Stimulated activated CD8-positive, alpha-beta memory T cell treated with anti-CD3 and anti-CD28 coated beads, Interleukin-12 subunit alpha, Interleukin-12 subunit beta, amount 100 ng/mL, for 4 hours (primary cell): ENCODE data around the gene NLN.
"Not testable (repeated sequence)": the region's sequence is repeated elsewhere in the genome, so short reads cannot be mapped to it uniquely, and the experiment has no call there.

Experiments used
- DNase-seq: peaks from one replicate; pipeline ENCODE4 v3.0.0-alpha.2; 2020; ENCODE audit warnings: low read depth

The NLN gene

DNA sequence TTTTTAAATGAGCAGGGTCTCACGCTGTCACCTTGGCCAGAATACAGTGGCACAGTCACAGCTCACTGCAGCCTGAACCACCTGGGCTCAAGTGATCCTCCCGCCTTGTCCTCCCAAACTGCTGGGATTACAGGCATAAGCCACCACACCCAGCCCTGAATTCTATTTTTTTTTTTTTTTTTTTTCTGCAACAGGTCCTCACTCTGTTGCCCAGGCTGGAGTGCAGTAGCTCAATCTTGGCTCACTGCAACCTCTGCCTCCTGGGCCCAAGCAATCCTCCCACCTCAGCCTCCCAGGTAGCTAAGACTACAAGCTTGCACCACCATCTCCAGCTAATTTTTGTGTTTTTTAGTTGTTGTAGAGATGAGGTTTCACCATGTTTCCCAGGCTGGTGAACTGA, 51.0 kb downstream of the NLN start:
- DNase-seq = not testable (repeated sequence)

- DNase-seq = no peak
Measured at GRCh38 chr5:65774346-65774745, 52.3 kb downstream of the NLN start.

- no peak for DNase-seq
Measured at GRCh38 chr5:65775476-65775875, 53.5 kb downstream of the NLN start.

DNA sequence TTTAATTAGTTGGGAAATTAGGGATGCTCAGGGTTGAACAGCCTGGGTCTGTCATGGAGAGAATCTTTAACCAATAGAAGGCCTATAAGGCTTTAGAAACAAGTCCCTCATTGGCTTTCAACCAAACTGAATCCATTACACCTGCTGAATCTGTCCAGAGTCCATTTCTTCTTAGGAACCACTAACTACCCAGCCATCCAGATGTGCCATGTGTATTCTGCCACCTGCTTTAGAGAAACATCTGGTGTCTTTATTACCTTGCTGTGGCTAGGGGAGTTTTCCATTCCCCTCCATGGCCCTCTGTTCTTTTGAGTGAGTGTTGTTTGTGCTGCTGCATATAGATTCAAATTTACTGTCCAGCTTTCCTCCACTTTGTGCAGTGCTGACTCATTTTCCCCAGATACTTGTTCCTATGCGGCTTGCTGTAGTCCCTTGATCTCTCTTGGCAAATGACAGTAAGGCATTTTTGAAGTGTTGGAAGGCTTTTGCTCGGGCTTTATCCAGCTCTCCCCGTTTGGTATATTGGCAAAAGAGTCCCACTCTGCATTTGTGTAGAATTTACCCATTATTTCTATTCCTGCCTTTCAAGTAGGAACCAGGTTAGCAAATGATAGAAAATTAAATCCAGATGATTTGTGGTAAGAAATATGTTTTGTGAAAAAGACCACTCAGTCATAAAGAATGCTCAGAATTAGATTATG, 54.6 kb downstream of the NLN start:
- DNase-seq = no peak

GRCh38 chr5:65778126-65778525, 56.1 kb downstream of the NLN start:
- DNase-seq = no peak

DNA sequence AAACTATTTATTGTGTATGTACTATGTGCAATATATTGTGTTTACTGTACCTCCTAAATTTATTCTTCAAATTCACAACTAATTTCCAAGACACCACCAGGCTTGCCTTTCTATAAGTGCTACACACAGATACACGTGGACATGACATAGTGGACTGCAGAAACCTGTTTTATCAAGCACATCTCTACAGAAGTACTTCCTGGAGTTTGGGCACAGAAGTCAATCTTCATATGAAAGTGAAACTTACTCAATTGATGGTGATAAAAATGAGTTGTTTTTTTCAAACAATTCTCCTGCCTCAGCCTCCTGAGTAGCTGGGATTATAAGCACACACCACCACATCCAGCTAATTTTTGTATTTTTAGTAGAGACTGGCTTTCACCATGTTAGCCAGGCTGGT, 57.6 kb downstream of the NLN start:
- no peak for DNase-seq

GRCh38 chr5:65788296-65788695, 66.3 kb downstream of the NLN start:
- DNase-seq = not testable (repeated sequence)

- peak; percentile 8 for DNase-seq
Measured at GRCh38 chr5:65790371-65791163, 68.6 kb downstream of the NLN start.

GRCh38 chr5:65791712-65792673, 70.0 kb downstream of the NLN start:
- DNase-seq = no peak

DNA sequence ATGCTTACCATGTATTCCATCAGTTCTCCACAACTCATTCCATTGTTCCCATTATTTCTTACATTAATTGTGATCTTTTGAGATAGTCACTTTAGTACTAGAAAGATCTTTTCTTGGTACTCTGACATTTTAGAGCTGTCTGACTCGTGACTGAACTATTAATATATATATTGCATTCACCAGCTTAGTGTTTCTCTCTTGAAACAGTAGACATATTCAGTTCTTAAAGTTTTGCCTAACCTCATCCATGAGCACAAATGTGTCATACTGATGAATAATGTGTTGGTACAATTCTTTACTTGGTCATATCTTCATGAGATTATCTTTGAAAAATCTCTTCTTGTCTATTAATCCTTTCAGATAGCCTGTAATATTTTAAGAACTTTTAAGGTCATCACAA, 74.3 kb downstream of the NLN start:
- DNase-seq = no peak

DNA sequence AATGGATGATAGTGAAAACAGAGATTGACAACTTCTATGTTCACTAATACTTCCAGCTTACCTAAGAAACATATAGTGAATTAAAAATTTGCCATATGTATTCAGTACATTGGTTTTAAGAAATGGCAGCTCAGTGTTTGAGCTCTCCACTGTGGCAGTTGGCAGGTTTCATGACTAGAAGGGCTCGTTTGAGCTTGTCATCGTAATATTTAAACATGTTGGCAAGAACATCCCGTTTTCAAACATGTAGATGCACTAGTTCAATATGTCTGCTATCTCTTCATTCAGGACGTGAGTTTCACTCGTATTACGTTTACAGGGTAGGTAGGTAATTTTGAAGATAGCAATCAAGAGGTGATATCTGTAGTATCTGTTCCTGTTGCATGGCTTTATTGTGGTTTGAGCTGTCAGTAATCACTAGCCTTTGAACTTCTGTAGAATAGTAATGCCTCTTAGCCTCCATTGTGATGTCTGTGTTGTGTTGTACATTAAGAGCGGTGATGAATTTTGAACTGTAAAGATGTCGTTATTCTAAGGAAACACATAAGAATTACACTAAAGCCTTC, 74.8 kb downstream of the NLN start:
- no peak for DNase-seq

DNA sequence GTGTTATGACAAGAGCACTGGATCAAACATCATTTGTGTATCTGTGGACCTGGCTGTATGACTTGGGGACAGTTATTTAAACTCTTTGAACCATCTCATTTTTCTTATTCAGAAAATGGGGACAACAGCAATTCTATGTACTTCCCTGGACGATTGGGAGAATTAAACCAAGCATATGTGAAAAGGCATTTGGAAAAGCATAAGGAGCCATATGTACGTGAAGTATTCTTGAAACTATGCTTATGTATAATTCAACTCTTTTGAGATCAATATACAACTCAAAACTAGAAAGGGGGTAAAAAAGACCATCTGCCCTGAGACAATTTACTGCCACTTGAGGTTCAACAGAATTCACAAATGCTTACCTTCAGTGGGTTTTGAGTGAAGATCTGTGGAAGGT, 75.5 kb downstream of the NLN start:
- DNase-seq = no peak

- DNase-seq = no peak
Measured at GRCh38 chr5:65799857-65800256, 77.9 kb downstream of the NLN start.

DNA sequence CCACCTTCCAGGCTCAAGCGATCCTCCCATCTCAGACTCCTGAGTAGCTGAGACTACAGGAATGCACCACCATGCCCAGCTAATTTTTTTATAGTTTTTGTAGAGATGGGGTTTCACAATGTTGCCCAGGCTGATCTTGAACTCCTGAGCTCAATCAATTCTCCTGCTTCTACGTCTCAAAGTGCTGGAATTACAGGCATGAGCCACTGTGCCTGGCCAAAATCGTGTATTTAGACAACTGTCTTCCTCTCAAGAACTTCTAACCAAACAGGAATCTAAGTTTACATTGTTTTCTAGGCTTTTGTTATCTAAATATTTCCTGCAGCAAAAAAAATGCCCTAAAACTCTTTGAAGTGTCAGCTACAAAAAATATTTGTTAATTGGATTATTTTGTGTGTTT, 78.8 kb downstream of the NLN start:
- no peak for DNase-seq

GRCh38 chr5:65801352-65801783, 79.4 kb downstream of the NLN start:
- no peak for DNase-seq

DNA sequence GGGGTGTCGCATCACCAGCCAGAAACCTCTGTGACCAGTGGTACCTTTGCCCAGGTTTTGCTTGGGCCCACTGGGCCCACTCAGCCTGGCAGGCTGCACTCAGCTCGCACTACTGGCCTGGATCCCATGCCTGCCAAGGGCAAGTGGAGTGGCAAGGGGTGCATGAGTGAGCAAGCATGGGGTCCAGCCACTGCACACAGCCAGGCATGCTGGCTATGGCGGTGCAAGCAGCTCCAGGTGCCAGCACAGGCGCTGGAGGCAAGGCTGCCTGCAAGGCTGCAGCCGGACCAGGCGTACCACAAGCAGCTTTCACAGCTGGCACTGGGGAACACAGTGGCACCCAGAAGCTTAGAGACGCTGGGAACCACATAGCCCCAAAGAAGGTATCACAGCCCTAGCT, 80.1 kb downstream of the NLN start:
- no peak for DNase-seq

- no peak for DNase-seq
Measured at GRCh38 chr5:65802820-65803219, 80.8 kb downstream of the NLN start.

GRCh38 chr5:65803699-65804391, 81.8 kb downstream of the NLN start:
- no peak for DNase-seq

- no peak for DNase-seq
Measured at GRCh38 chr5:65805089-65805488, 83.1 kb downstream of the NLN start.

GRCh38 chr5:65807494-65807893, 85.5 kb downstream of the NLN start:
- not testable (repeated sequence) for DNase-seq

GRCh38 chr5:65808251-65808741, 86.3 kb downstream of the NLN start:
- no peak for DNase-seq
